ENCODE results near the gene GGTA1. TPM values are rescaled to one million over a fixed set of nuclear protein-coding genes. Genes with fewer than 3 reads are reported as not detected.

Gene GGTA1
- total RNA-seq, 1 donor, result not detected

GRCh38 chr9:121542025-121542424 lies 42.4 kb upstream of the GGTA1 start:
- Histone ChIP-seq H2AFZ (ENCODE audit: low read length) (no peak overlapping the region), H3K4me1 (ENCODE audit: insufficient read depth, low read length) (peaks cover 3% of the 10 kb centered on the region), H3K9me3 (ENCODE audit: low read depth, low read length) (no peaks in the 10 kb centered on the region), H3K4me2 (ENCODE audit: insufficient read depth, low read length) (no peak overlapping the region), H3K27ac (ENCODE audit: low read depth, low read length) (no peak overlapping the region), H3K27me3 (ENCODE audit: insufficient read depth, low read length) (no peaks in the 10 kb centered on the region), H3K4me3 (ENCODE audit: insufficient read depth, low read length) (no peak overlapping the region), H4K20me1 (ENCODE audit: insufficient read depth, low read length) (no peaks in the 10 kb centered on the region), H3K79me2 (ENCODE audit: insufficient read depth, low read length) (no peaks in the 10 kb centered on the region), H3K36me3 (ENCODE audit: insufficient read depth, low read length) (no peaks in the 10 kb centered on the region)
- no peak for DNase-seq (ENCODE audit: insufficient read length, low spot score, missing footprints)
- TF ChIP-seq CTCF (IDR thresholded peaks at IDR 0.05; ENCODE audit: extremely low read depth, low read depth, low read length), result no peak

GRCh38 chr9:121541256-121541655 lies 41.6 kb upstream of the GGTA1 start:
- Histone ChIP-seq H3K79me2 (ENCODE audit: insufficient read depth, low read length) (no peaks in the 10 kb centered on the region), H3K27ac (ENCODE audit: low read depth, low read length) (no peak overlapping the region), H3K27me3 (ENCODE audit: insufficient read depth, low read length) (no peaks in the 10 kb centered on the region), H3K4me3 (ENCODE audit: insufficient read depth, low read length) (no peak overlapping the region), H3K4me1 (ENCODE audit: insufficient read depth, low read length) (peaks cover 2% of the 10 kb centered on the region), H4K20me1 (ENCODE audit: insufficient read depth, low read length) (no peaks in the 10 kb centered on the region), H2AFZ (ENCODE audit: low read length) (no peak overlapping the region), H3K36me3 (ENCODE audit: insufficient read depth, low read length) (no peaks in the 10 kb centered on the region), H3K9me3 (ENCODE audit: low read depth, low read length) (no peaks in the 10 kb centered on the region), H3K4me2 (ENCODE audit: insufficient read depth, low read length) (no peak overlapping the region)
- TF ChIP-seq CTCF (IDR thresholded peaks at IDR 0.05; ENCODE audit: extremely low read depth, low read depth, low read length), result no peak
- DNase-seq (ENCODE audit: insufficient read length, low spot score, missing footprints), result no peak

- Histone ChIP-seq H3K4me3 (ENCODE audit: insufficient read depth, low read length) (no peak overlapping the region), H4K20me1 (ENCODE audit: insufficient read depth, low read length) (no peaks in the 10 kb centered on the region), H3K4me2 (ENCODE audit: insufficient read depth, low read length) (no peak overlapping the region), H3K27ac (ENCODE audit: low read depth, low read length) (no peak overlapping the region), H3K9me3 (ENCODE audit: low read depth, low read length) (no peaks in the 10 kb centered on the region), H2AFZ (ENCODE audit: low read length) (no peak overlapping the region), H3K4me1 (ENCODE audit: insufficient read depth, low read length) (no peaks in the 10 kb centered on the region), H3K36me3 (ENCODE audit: insufficient read depth, low read length) (no peaks in the 10 kb centered on the region), H3K27me3 (ENCODE audit: insufficient read depth, low read length) (peaks cover 2% of the 10 kb centered on the region), H3K79me2 (ENCODE audit: insufficient read depth, low read length) (no peaks in the 10 kb centered on the region)
- no peak for DNase-seq (ENCODE audit: insufficient read length, low spot score, missing footprints)
- TF ChIP-seq CTCF (IDR thresholded peaks at IDR 0.05; ENCODE audit: extremely low read depth, low read depth, low read length), result no peak
These were observed 38.6 kb upstream of the GGTA1 start for GRCh38 chr9:121538221-121538620.

- Histone ChIP-seq H3K27me3 (ENCODE audit: insufficient read depth, low read length) (peaks cover 2% of the 10 kb centered on the region), H3K36me3 (ENCODE audit: insufficient read depth, low read length) (no peaks in the 10 kb centered on the region), H3K4me2 (ENCODE audit: insufficient read depth, low read length) (no peak overlapping the region), H3K4me1 (ENCODE audit: insufficient read depth, low read length) (no peaks in the 10 kb centered on the region), H3K4me3 (ENCODE audit: insufficient read depth, low read length) (no peak overlapping the region), H3K27ac (ENCODE audit: low read depth, low read length) (no peak overlapping the region), H2AFZ (ENCODE audit: low read length) (no peak overlapping the region), H3K79me2 (ENCODE audit: insufficient read depth, low read length) (no peaks in the 10 kb centered on the region), H4K20me1 (ENCODE audit: insufficient read depth, low read length) (no peaks in the 10 kb centered on the region), H3K9me3 (ENCODE audit: low read depth, low read length) (no peaks in the 10 kb centered on the region)
- no peak for TF ChIP-seq CTCF (IDR thresholded peaks at IDR 0.05; ENCODE audit: extremely low read depth, low read depth, low read length)
- DNase-seq (ENCODE audit: insufficient read length, low spot score, missing footprints), result no peak
These were observed 37.6 kb upstream of the GGTA1 start for GRCh38 chr9:121537283-121537682.
